ENCODE measurements around the gene SLC35A3.

The SLC35A3 gene

GRCh38 chr1:100073531-100073930 lies 103.7 kb downstream of the SLC35A3 start:
- Mint-ChIP-seq H3K36me3 (ENCODE audit: low read depth) (peaks cover 65% of the 10 kb centered on the region), H3K27ac (no peak overlapping the region), H3K27me3 (ENCODE audit: low read depth, poor library complexity) (no peaks in the 10 kb centered on the region), H3K4me1 (no peaks in the 10 kb centered on the region), H3K9me3 (no peaks in the 10 kb centered on the region), H3K4me3 (no peak overlapping the region)
- no peak for DNase-seq
- TF ChIP-seq, protein P1, sequence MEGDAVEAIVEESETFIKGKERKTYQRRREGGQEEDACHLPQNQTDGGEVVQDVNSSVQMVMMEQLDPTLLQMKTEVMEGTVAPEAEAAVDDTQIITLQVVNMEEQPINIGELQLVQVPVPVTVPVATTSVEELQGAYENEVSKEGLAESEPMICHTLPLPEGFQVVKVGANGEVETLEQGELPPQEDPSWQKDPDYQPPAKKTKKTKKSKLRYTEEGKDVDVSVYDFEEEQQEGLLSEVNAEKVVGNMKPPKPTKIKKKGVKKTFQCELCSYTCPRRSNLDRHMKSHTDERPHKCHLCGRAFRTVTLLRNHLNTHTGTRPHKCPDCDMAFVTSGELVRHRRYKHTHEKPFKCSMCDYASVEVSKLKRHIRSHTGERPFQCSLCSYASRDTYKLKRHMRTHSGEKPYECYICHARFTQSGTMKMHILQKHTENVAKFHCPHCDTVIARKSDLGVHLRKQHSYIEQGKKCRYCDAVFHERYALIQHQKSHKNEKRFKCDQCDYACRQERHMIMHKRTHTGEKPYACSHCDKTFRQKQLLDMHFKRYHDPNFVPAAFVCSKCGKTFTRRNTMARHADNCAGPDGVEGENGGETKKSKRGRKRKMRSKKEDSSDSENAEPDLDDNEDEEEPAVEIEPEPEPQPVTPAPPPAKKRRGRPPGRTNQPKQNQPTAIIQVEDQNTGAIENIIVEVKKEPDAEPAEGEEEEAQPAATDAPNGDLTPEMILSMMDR (IDR thresholded peaks at IDR 0.05): no peak

DNA sequence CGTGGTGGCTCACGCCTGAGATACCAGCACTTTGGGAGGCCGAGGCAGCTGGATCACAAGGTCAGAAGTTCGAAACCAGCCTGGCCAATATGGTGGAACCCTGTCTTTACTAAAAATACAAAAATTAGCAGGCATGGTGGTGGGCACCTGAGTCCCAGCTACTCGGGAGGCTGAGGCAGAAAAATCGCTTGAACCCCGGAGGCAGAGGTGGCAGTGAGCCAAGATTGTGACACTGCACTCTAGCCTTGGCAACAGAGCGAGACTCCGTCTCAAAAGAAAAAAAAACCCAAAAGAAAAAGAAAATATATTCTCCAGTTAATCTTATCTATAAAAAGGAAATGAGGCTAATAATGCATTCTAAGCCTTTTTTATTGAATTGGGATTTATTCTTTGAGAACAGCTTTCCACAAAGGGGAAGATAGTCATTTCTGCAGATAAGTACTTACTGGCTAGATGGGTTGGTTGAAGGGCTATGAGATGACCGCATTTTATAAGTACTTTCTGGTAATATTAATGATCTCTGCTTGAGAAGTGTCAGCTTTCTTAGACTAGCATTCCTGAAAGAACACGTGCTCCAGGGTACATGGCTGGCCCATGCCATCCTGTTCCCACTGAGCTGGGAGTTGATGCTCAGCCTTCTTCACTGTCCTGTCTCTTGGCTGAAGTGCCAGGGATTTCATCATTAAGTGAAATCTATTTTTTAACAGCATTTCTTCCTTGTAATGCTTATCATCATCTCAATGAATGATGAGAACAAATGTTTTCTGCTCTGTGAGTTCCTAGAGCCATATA lies 105.0 kb downstream of the SLC35A3 start:
- peaks cover 66% of the 10 kb centered on the region for H3K36me3 Mint-ChIP-seq (ENCODE audit: low read depth)

DNA sequence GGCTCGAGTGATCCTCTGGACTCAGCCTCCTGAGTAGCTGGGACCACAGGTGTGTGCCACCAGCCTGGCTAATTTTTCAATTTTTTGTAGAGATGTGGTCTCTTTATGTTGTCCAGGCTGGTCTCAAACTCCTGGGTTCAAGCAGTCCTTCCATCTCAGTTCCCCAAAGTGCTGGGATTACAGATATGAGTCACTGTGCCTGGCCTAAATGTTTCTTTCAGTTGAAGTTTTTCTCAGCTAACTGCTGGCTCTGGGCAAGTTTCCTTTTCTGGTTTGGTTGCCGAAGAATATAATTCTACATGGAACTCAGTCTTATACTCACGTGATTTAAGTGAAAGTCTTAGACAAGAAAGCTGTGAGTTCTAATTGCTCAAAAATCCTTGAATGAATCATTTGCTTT lies 106.0 kb downstream of the SLC35A3 start:
- Mint-ChIP-seq H3K4me3 (no peak overlapping the region), H3K27me3 (ENCODE audit: low read depth, poor library complexity) (no peaks in the 10 kb centered on the region), H3K4me1 (no peaks in the 10 kb centered on the region), H3K36me3 (ENCODE audit: low read depth) (peaks cover 56% of the 10 kb centered on the region), H3K27ac (no peak overlapping the region), H3K9me3 (no peaks in the 10 kb centered on the region)
- no peak for DNase-seq
- TF ChIP-seq, protein P1 (IDR thresholded peaks at IDR 0.05): no peak

More for the DNA sequence above, 105.0 kb downstream of the SLC35A3 start:
- Mint-ChIP-seq H3K27me3 (ENCODE audit: low read depth, poor library complexity) (no peaks in the 10 kb centered on the region), H3K4me1 (no peaks in the 10 kb centered on the region), H3K4me3 (no peak overlapping the region), H3K27ac (no peak overlapping the region), H3K9me3 (no peaks in the 10 kb centered on the region)
- TF ChIP-seq, protein P1 (IDR thresholded peaks at IDR 0.05): no peak
- DNase-seq: no peak

GRCh38 chr1:100076319-100076718 lies 106.5 kb downstream of the SLC35A3 start:
- Mint-ChIP-seq H3K9me3 (no peaks in the 10 kb centered on the region), H3K4me1 (no peaks in the 10 kb centered on the region), H3K36me3 (ENCODE audit: low read depth) (peaks cover 53% of the 10 kb centered on the region), H3K4me3 (no peak overlapping the region), H3K27me3 (ENCODE audit: low read depth, poor library complexity) (no peaks in the 10 kb centered on the region), H3K27ac (no peak overlapping the region)
- TF ChIP-seq, protein P1 (IDR thresholded peaks at IDR 0.05): no peak
- no peak for DNase-seq

GRCh38 chr1:100076744-100077143 lies 106.9 kb downstream of the SLC35A3 start:
- H3K4me3 Mint-ChIP-seq: no peak overlapping the region
- no peaks in the 10 kb centered on the region for H3K27me3 Mint-ChIP-seq (ENCODE audit: low read depth, poor library complexity)
- H3K36me3 Mint-ChIP-seq (ENCODE audit: low read depth): peaks cover 49% of the 10 kb centered on the region

More at GRCh38 chr1:100076744-100077143, 106.9 kb downstream of the SLC35A3 start:
- no peaks in the 10 kb centered on the region for H3K9me3 Mint-ChIP-seq
- no peaks in the 10 kb centered on the region for H3K4me1 Mint-ChIP-seq
- no peak overlapping the region for H3K27ac Mint-ChIP-seq
- TF ChIP-seq, protein P1 (IDR thresholded peaks at IDR 0.05): no peak
- DNase-seq: no peak
